ENCODE measurements around the gene EGFR.
"Not testable (repeated sequence)": the region's sequence is repeated elsewhere in the genome, so short reads cannot be mapped to it uniquely, and the experiment has no call there.

The EGFR gene

DNA sequence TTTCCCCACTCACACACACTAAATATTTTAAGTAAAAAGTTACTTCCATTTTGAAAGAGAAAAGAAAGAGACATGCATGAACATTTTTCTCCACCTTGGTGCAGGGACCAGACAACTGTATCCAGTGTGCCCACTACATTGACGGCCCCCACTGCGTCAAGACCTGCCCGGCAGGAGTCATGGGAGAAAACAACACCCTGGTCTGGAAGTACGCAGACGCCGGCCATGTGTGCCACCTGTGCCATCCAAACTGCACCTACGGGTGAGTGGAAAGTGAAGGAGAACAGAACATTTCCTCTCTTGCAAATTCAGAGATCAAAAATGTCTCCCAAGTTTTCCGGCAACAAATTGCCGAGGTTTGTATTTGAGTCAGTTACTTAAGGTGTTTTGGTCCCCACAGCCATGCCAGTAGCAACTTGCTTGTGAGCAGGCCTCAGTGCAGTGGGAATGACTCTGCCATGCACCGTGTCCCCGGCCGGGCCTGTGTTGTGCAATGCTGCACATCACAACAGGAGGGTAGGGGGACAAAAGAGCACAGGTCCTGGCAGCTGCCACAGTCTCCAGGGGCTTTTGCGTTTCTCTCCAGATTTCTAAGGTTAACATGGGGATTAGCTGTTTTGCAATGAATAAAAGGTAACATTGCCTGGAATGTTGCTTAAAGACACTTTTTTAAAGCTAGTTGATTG is 146.5 kb downstream of the EGFR start:
- no peaks in the 10 kb centered on the region for H3K9me2 ChIP-seq (replicated peaks; ENCODE audit: insufficient read depth, low read length)
- no peak overlapping the region for H2AFZ ChIP-seq (ENCODE audit: low read depth, low read length, severe bottlenecking)
- no peak overlapping the region for H3K9ac ChIP-seq (ENCODE audit: low read length)
- no peaks in the 10 kb centered on the region for H3K36me3 ChIP-seq (ENCODE audit: low read length)
- no peak for TF ChIP-seq EZH2phosphoT487 (conservative IDR thresholded peaks at IDR 0.05; ENCODE audit: low read length)
- TF ChIP-seq, protein P1, sequence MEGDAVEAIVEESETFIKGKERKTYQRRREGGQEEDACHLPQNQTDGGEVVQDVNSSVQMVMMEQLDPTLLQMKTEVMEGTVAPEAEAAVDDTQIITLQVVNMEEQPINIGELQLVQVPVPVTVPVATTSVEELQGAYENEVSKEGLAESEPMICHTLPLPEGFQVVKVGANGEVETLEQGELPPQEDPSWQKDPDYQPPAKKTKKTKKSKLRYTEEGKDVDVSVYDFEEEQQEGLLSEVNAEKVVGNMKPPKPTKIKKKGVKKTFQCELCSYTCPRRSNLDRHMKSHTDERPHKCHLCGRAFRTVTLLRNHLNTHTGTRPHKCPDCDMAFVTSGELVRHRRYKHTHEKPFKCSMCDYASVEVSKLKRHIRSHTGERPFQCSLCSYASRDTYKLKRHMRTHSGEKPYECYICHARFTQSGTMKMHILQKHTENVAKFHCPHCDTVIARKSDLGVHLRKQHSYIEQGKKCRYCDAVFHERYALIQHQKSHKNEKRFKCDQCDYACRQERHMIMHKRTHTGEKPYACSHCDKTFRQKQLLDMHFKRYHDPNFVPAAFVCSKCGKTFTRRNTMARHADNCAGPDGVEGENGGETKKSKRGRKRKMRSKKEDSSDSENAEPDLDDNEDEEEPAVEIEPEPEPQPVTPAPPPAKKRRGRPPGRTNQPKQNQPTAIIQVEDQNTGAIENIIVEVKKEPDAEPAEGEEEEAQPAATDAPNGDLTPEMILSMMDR (IDR thresholded peaks at IDR 0.05; ENCODE audit: insufficient read depth, low read length, poor library complexity, severe bottlenecking) = no peak
- no peaks in the 10 kb centered on the region for H4K20me1 ChIP-seq (ENCODE audit: low read depth, low read length)
- no peaks in the 10 kb centered on the region for H3F3A ChIP-seq (ENCODE audit: insufficient read depth)
- H3K9me3 ChIP-seq (ENCODE audit: insufficient read depth, low read length) = no peaks in the 10 kb centered on the region
- H3K79me2 ChIP-seq (ENCODE audit: insufficient read depth, low read length) = no peaks in the 10 kb centered on the region
- H3K4me3 ChIP-seq (ENCODE audit: insufficient read depth, low read length, poor library complexity, severe bottlenecking) = no peak overlapping the region
- H3K27me3 ChIP-seq (ENCODE audit: low read length) = no peaks in the 10 kb centered on the region
- H3K4me2 ChIP-seq (ENCODE audit: low read depth, low read length, poor library complexity, severe bottlenecking) = no peak overlapping the region
- H3K27ac ChIP-seq (ENCODE audit: low read depth, low read length) = no peak overlapping the region

DNA sequence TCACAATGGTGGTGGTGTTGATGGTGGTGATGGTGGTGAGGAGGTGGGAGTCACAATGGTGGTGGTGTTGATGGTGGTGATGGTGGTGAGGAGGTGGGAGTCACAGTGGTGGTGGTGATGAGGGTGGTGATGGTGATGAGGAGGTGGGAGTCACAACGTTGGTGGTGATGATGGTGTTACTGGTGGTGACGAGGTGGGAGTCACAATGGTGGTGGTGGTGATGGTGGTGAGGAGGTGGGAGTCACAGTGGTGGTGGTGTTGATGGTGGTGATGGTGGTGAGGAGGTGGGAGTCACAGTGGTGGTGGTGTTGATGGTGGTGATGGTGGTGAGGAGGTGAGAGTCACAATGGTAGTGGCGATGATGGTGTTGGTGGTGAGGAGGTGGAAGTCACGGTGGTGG is 148.5 kb downstream of the EGFR start:
- not testable (repeated sequence) for H2AFZ ChIP-seq (ENCODE audit: low read depth, low read length, severe bottlenecking); H3K36me3 ChIP-seq (ENCODE audit: low read length); H3K4me3 ChIP-seq (ENCODE audit: insufficient read depth, low read length, poor library complexity, severe bottlenecking)

DNA sequence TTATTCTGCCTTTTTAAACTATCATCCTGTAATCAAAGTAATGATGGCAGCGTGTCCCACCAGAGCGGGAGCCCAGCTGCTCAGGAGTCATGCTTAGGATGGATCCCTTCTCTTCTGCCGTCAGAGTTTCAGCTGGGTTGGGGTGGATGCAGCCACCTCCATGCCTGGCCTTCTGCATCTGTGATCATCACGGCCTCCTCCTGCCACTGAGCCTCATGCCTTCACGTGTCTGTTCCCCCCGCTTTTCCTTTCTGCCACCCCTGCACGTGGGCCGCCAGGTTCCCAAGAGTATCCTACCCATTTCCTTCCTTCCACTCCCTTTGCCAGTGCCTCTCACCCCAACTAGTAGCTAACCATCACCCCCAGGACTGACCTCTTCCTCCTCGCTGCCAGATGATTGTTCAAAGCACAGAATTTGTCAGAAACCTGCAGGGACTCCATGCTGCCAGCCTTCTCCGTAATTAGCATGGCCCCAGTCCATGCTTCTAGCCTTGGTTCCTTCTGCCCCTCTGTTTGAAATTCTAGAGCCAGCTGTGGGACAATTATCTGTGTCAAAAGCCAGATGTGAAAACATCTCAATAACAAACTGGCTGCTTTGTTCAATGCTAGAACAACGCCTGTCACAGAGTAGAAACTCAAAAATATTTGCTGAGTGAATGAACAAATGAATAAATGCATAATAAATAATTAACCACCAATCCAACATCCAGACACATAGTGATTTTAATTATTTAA is 151.7 kb downstream of the EGFR start:
- no peaks in the 10 kb centered on the region for H3K36me3 ChIP-seq (ENCODE audit: low read length)
- no peak overlapping the region for H3K9ac ChIP-seq (ENCODE audit: low read length)
- no peaks in the 10 kb centered on the region for H3K27me3 ChIP-seq (ENCODE audit: low read length)
- H3F3A ChIP-seq (ENCODE audit: insufficient read depth) = no peaks in the 10 kb centered on the region
- H3K4me2 ChIP-seq (ENCODE audit: low read depth, low read length, poor library complexity, severe bottlenecking) = no peak overlapping the region
- TF ChIP-seq, protein P1 (IDR thresholded peaks at IDR 0.05; ENCODE audit: insufficient read depth, low read length, poor library complexity, severe bottlenecking) = no peak
- no peak for TF ChIP-seq EZH2phosphoT487 (conservative IDR thresholded peaks at IDR 0.05; ENCODE audit: low read length)
- no peak overlapping the region for H3K27ac ChIP-seq (ENCODE audit: low read depth, low read length)
- H4K20me1 ChIP-seq (ENCODE audit: low read depth, low read length) = no peaks in the 10 kb centered on the region
- H2AFZ ChIP-seq (ENCODE audit: low read depth, low read length, severe bottlenecking) = no peak overlapping the region
- H3K9me3 ChIP-seq (ENCODE audit: insufficient read depth, low read length) = no peaks in the 10 kb centered on the region
- H3K9me2 ChIP-seq (replicated peaks; ENCODE audit: insufficient read depth, low read length) = no peaks in the 10 kb centered on the region
- no peak overlapping the region for H3K4me3 ChIP-seq (ENCODE audit: insufficient read depth, low read length, poor library complexity, severe bottlenecking)
- no peaks in the 10 kb centered on the region for H3K79me2 ChIP-seq (ENCODE audit: insufficient read depth, low read length)

More for the DNA sequence above, 148.5 kb downstream of the EGFR start:
- not testable (repeated sequence) for H3K9me3 ChIP-seq (ENCODE audit: insufficient read depth, low read length); H3K9me2 ChIP-seq (replicated peaks; ENCODE audit: insufficient read depth, low read length); H3F3A ChIP-seq (ENCODE audit: insufficient read depth); H3K4me2 ChIP-seq (ENCODE audit: low read depth, low read length, poor library complexity, severe bottlenecking); H3K27me3 ChIP-seq (ENCODE audit: low read length); H3K9ac ChIP-seq (ENCODE audit: low read length); H4K20me1 ChIP-seq (ENCODE audit: low read depth, low read length); H3K27ac ChIP-seq (ENCODE audit: low read depth, low read length); H3K79me2 ChIP-seq (ENCODE audit: insufficient read depth, low read length)

DNA sequence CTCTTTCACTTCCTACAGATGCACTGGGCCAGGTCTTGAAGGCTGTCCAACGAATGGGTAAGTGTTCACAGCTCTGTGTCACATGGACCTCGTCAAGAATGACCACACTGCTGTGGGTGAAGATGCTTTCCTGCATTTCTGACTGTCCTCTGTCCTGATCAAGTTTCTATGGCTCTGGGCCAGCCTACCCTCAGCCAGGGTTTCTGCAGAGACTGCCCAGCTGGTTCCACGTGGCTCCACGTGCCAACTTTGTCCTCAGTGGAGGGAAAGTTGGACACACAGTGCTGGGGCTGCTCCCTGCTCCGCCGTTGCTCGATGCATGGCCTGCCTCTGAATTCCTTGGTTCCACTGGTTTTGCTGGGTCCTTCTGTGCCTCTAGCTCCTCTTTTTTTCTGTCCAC is 152.3 kb downstream of the EGFR start:
- H2AFZ ChIP-seq (ENCODE audit: low read depth, low read length, severe bottlenecking) = no peak overlapping the region
- no peaks in the 10 kb centered on the region for H3K27me3 ChIP-seq (ENCODE audit: low read length)
- no peaks in the 10 kb centered on the region for H3K9me2 ChIP-seq (replicated peaks; ENCODE audit: insufficient read depth, low read length)
- TF ChIP-seq, protein P1 (IDR thresholded peaks at IDR 0.05; ENCODE audit: insufficient read depth, low read length, poor library complexity, severe bottlenecking) = no peak
- no peak for TF ChIP-seq EZH2phosphoT487 (conservative IDR thresholded peaks at IDR 0.05; ENCODE audit: low read length)
- no peaks in the 10 kb centered on the region for H3F3A ChIP-seq (ENCODE audit: insufficient read depth)
- no peak overlapping the region for H3K9ac ChIP-seq (ENCODE audit: low read length)
- no peaks in the 10 kb centered on the region for H3K9me3 ChIP-seq (ENCODE audit: insufficient read depth, low read length)
- H3K27ac ChIP-seq (ENCODE audit: low read depth, low read length) = no peak overlapping the region
- H3K36me3 ChIP-seq (ENCODE audit: low read length) = no peaks in the 10 kb centered on the region
- H3K79me2 ChIP-seq (ENCODE audit: insufficient read depth, low read length) = no peaks in the 10 kb centered on the region
- no peaks in the 10 kb centered on the region for H4K20me1 ChIP-seq (ENCODE audit: low read depth, low read length)
- H3K4me3 ChIP-seq (ENCODE audit: insufficient read depth, low read length, poor library complexity, severe bottlenecking) = no peak overlapping the region
- H3K4me2 ChIP-seq (ENCODE audit: low read depth, low read length, poor library complexity, severe bottlenecking) = no peak overlapping the region
